Measurements from ENCODE around the gene IPCEF1. TPM values are rescaled to one million over a fixed set of nuclear protein-coding genes. Genes with fewer than 3 reads are reported as not detected.
"Not testable (repeated sequence)": the region's sequence is repeated elsewhere in the genome, so short reads cannot be mapped to it uniquely, and the experiment has no call there.

Gene IPCEF1
- total and polyA plus RNA-seq, 4 donors: 0.46 to 2.8 (median 1.3) TPM

DNA sequence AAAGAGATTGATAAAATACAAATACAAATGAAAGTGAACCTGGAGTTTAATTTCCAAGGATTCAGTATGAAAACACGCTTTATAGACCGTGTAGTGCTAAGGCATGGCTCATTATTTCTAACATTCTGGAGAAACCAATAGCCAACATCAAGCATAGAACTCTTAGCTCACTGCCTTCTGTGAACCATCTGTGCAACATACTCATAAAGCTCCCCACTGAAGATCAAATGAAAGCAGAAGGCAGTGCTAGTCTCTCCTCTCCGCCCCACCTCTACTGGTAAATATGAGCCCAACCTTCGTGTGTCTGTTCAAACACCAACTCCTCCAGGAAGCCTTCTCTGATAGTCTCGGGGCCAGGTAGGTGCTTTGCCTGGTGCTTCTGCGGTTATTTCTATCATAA lies 153.6 kb downstream of the IPCEF1 start:
- H3K9ac ChIP-seq (ENCODE audit: low read depth in 1 of 2, low read length in 2 of 2): no peak overlapping the region
- H3K27me3 ChIP-seq (ENCODE audit: control insufficient read depth in 4 of 4, insufficient read depth in 4 of 4, low read length in 3 of 4): no peaks in the 10 kb centered on the region
- H3K4me1 ChIP-seq (ENCODE audit: control insufficient read depth in 4 of 4, insufficient read depth in 4 of 4, low read length in 3 of 4): no peaks in the 10 kb centered on the region
- no peaks in the 10 kb centered on the region for H3K9me3 ChIP-seq (ENCODE audit: control insufficient read depth in 4 of 4, low read length in 3 of 4)
- WGBS: 86% methylated on average over 6 of the region's 6 CpGs
- H3K27ac ChIP-seq (ENCODE audit: low read depth in 1 of 2, low read length in 2 of 2): no peak overlapping the region
- H3K36me3 ChIP-seq (ENCODE audit: control insufficient read depth in 4 of 4, insufficient read depth in 3 of 4, low read depth in 1 of 4, low read length in 3 of 4): no peaks in the 10 kb centered on the region
- TF ChIP-seq EGR1 (IDR thresholded peaks at IDR 0.05; ENCODE audit: low read depth in 2 of 2) (no peak), YY1 (IDR thresholded peaks at IDR 0.05) (no peak), HNF4G (IDR thresholded peaks at IDR 0.05) (no peak), RXRA (IDR thresholded peaks at IDR 0.05) (no peak), TAF1 (conservative IDR thresholded peaks at IDR 0.05) (no peak), GABPA (IDR thresholded peaks at IDR 0.05 in 1 of 2, conservative IDR thresholded peaks at IDR 0.05 in 1 of 2) (no peak), NR2F2 (IDR thresholded peaks at IDR 0.05) (no peak), RAD21 (IDR thresholded peaks at IDR 0.05) (no peak), JUND (IDR thresholded peaks at IDR 0.05) (no peak), HNF4A (conservative IDR thresholded peaks at IDR 0.05) (no peak), FOXA2 (IDR thresholded peaks at IDR 0.05) (no peak)
- TF ChIP-seq, protein P1, sequence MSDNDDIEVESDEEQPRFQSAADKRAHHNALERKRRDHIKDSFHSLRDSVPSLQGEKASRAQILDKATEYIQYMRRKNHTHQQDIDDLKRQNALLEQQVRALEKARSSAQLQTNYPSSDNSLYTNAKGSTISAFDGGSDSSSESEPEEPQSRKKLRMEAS (IDR thresholded peaks at IDR 0.05): no peak
- TF ChIP-seq, protein P2, sequence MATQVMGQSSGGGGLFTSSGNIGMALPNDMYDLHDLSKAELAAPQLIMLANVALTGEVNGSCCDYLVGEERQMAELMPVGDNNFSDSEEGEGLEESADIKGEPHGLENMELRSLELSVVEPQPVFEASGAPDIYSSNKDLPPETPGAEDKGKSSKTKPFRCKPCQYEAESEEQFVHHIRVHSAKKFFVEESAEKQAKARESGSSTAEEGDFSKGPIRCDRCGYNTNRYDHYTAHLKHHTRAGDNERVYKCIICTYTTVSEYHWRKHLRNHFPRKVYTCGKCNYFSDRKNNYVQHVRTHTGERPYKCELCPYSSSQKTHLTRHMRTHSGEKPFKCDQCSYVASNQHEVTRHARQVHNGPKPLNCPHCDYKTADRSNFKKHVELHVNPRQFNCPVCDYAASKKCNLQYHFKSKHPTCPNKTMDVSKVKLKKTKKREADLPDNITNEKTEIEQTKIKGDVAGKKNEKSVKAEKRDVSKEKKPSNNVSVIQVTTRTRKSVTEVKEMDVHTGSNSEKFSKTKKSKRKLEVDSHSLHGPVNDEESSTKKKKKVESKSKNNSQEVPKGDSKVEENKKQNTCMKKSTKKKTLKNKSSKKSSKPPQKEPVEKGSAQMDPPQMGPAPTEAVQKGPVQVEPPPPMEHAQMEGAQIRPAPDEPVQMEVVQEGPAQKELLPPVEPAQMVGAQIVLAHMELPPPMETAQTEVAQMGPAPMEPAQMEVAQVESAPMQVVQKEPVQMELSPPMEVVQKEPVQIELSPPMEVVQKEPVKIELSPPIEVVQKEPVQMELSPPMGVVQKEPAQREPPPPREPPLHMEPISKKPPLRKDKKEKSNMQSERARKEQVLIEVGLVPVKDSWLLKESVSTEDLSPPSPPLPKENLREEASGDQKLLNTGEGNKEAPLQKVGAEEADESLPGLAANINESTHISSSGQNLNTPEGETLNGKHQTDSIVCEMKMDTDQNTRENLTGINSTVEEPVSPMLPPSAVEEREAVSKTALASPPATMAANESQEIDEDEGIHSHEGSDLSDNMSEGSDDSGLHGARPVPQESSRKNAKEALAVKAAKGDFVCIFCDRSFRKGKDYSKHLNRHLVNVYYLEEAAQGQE (IDR thresholded peaks at IDR 0.05): no peak
- TF ChIP-seq, protein P3, sequence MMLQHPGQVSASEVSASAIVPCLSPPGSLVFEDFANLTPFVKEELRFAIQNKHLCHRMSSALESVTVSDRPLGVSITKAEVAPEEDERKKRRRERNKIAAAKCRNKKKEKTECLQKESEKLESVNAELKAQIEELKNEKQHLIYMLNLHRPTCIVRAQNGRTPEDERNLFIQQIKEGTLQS (IDR thresholded peaks at IDR 0.05): no peak
- TF ChIP-seq, protein P4, sequence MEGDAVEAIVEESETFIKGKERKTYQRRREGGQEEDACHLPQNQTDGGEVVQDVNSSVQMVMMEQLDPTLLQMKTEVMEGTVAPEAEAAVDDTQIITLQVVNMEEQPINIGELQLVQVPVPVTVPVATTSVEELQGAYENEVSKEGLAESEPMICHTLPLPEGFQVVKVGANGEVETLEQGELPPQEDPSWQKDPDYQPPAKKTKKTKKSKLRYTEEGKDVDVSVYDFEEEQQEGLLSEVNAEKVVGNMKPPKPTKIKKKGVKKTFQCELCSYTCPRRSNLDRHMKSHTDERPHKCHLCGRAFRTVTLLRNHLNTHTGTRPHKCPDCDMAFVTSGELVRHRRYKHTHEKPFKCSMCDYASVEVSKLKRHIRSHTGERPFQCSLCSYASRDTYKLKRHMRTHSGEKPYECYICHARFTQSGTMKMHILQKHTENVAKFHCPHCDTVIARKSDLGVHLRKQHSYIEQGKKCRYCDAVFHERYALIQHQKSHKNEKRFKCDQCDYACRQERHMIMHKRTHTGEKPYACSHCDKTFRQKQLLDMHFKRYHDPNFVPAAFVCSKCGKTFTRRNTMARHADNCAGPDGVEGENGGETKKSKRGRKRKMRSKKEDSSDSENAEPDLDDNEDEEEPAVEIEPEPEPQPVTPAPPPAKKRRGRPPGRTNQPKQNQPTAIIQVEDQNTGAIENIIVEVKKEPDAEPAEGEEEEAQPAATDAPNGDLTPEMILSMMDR (IDR thresholded peaks at IDR 0.05; ENCODE audit: low read depth, low read length, missing input control): no peak
- no peak overlapping the region for H3K4me3 ChIP-seq (ENCODE audit: low read depth in 1 of 3, low read length in 3 of 3)
- DNase-seq (ENCODE audit: low spot score): no peak

DNA sequence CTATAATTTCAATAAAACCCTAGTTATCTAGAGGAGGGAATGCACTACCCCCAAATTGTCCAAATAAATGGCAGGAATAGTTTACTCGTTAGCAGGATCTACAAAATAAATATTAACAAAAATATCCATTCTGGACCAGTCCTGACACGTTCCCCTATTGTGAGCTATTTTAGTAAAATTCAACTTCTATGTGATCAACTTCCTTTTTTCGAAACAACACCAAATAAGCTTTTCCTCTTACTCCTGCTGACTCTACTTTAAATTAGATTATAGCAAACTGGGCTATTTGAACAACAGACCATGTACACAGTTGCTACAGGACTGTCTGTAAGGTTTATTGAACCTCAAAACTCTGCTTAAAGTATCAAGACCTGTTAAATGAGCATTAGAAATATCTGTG lies 154.3 kb downstream of the IPCEF1 start:
- TF ChIP-seq FOXA2 (IDR thresholded peaks at IDR 0.05): no peak
- no peak for TF ChIP-seq YY1 (IDR thresholded peaks at IDR 0.05)
- TF ChIP-seq RAD21 (IDR thresholded peaks at IDR 0.05): no peak
- TF ChIP-seq HNF4A (conservative IDR thresholded peaks at IDR 0.05): no peak
- DNase-seq (ENCODE audit: low spot score): no peak
- H3K4me1 ChIP-seq (ENCODE audit: control insufficient read depth in 4 of 4, insufficient read depth in 4 of 4, low read length in 3 of 4): no peaks in the 10 kb centered on the region
- WGBS: 70% methylated on average over 3 of the region's 3 CpGs
- H3K9me3 ChIP-seq (ENCODE audit: control insufficient read depth in 4 of 4, low read length in 3 of 4): no peaks in the 10 kb centered on the region
- H3K4me3 ChIP-seq (ENCODE audit: low read depth in 1 of 3, low read length in 3 of 3): no peak overlapping the region
- H3K9ac ChIP-seq (ENCODE audit: low read depth in 1 of 2, low read length in 2 of 2): no peak overlapping the region
- H3K36me3 ChIP-seq (ENCODE audit: control insufficient read depth in 4 of 4, insufficient read depth in 3 of 4, low read depth in 1 of 4, low read length in 3 of 4): no peaks in the 10 kb centered on the region
- no peak overlapping the region for H3K27ac ChIP-seq (ENCODE audit: low read depth in 1 of 2, low read length in 2 of 2)
- H3K27me3 ChIP-seq (ENCODE audit: control insufficient read depth in 4 of 4, insufficient read depth in 4 of 4, low read length in 3 of 4): no peaks in the 10 kb centered on the region

DNA sequence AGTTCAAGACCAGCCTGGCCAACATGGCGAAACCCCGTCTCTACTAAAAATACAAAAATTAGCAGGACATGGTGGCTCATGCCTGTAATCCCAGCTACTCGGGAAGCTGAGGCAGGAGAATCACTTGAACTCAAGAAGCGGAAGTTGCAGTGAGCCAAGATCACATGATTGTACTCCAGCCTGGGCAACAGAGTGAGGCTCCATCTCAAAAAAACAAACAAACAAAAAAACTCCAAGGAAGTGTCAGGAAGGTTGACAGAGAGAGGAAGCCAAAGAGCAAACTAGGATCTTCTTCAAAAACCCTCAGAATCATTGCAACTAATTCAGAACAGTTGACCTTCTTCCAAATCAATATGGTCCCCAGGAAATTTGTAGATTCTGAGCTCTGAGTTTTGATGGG lies 154.9 kb downstream of the IPCEF1 start:
- H3K4me3 ChIP-seq (ENCODE audit: low read depth in 1 of 3, low read length in 3 of 3); H3K4me1 ChIP-seq (ENCODE audit: control insufficient read depth in 4 of 4, insufficient read depth in 4 of 4, low read length in 3 of 4); H3K36me3 ChIP-seq (ENCODE audit: control insufficient read depth in 4 of 4, insufficient read depth in 3 of 4, low read depth in 1 of 4, low read length in 3 of 4); H3K9me3 ChIP-seq (ENCODE audit: control insufficient read depth in 4 of 4, low read length in 3 of 4); H3K27me3 ChIP-seq (ENCODE audit: control insufficient read depth in 4 of 4, insufficient read depth in 4 of 4, low read length in 3 of 4); H3K27ac ChIP-seq (ENCODE audit: low read depth in 1 of 2, low read length in 2 of 2); H3K9ac ChIP-seq (ENCODE audit: low read depth in 1 of 2, low read length in 2 of 2); DNase-seq (ENCODE audit: low spot score): not testable (repeated sequence)
- WGBS: 92% methylated on average over 4 of the region's 4 CpGs

Data from liver (tissue), 9 donors.